GM23248 (cell line): ENCODE data around the gene UVRAG.

Experiments used
- EZH2 ChIP-seq: fragments of 200-600 bp; sonication (generic); IDR thresholded peaks from 2 replicates; pipeline ENCODE4 v1.6.1; 2018; ENCODE audit warnings: antibody characterized with exemption, mild to moderate bottlenecking; ENCODE audit not compliant: insufficient read depth, poor library complexity, severe bottlenecking
- EZH2phosphoT487 ChIP-seq: fragments of 200-600 bp; sonication (generic); IDR thresholded peaks from 2 replicates; pipeline ENCODE4 v1.6.1; 2018; ENCODE audit warnings: antibody characterized with exemption, moderate library complexity, mild to moderate bottlenecking, low read depth; ENCODE audit not compliant: insufficient read depth

DNA sequence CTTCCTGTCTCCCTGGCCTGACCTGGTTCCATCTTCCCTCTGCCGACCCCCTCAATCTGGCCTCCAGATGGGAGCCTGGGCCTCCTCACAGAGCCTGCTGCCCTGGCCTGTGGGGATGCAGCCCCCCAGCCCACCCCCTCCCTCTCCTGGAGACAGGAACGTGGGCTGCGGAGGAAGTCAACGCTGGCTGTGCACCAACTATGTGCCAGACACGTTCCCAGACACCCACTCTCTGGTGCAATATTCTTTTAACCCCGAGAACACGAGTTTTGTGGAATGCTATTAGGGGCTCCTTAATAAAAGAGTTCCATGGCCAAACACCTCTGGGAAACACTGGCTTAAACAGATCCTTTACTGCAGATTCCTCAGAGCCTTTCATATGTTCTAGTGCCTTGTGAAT lies 375.4 kb downstream of the UVRAG start:
- TF ChIP-seq EZH2phosphoT487: no peak
- TF ChIP-seq EZH2: no peak
